GM19025 (cell line): ENCODE results near the gene ADAMTS8.

Experiments used
- ATAC-seq: cut with Tn5 transposase; IDR thresholded peaks from one replicate; pipeline ENCODE4 v1.9.1; 2021; ENCODE audit warnings: mild to moderate bottlenecking, low read depth, moderate library complexity; ENCODE audit not compliant: unreplicated experiment

Gene ADAMTS8, protein sequence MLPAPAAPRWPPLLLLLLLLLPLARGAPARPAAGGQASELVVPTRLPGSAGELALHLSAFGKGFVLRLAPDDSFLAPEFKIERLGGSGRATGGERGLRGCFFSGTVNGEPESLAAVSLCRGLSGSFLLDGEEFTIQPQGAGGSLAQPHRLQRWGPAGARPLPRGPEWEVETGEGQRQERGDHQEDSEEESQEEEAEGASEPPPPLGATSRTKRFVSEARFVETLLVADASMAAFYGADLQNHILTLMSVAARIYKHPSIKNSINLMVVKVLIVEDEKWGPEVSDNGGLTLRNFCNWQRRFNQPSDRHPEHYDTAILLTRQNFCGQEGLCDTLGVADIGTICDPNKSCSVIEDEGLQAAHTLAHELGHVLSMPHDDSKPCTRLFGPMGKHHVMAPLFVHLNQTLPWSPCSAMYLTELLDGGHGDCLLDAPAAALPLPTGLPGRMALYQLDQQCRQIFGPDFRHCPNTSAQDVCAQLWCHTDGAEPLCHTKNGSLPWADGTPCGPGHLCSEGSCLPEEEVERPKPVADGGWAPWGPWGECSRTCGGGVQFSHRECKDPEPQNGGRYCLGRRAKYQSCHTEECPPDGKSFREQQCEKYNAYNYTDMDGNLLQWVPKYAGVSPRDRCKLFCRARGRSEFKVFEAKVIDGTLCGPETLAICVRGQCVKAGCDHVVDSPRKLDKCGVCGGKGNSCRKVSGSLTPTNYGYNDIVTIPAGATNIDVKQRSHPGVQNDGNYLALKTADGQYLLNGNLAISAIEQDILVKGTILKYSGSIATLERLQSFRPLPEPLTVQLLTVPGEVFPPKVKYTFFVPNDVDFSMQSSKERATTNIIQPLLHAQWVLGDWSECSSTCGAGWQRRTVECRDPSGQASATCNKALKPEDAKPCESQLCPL

DNA sequence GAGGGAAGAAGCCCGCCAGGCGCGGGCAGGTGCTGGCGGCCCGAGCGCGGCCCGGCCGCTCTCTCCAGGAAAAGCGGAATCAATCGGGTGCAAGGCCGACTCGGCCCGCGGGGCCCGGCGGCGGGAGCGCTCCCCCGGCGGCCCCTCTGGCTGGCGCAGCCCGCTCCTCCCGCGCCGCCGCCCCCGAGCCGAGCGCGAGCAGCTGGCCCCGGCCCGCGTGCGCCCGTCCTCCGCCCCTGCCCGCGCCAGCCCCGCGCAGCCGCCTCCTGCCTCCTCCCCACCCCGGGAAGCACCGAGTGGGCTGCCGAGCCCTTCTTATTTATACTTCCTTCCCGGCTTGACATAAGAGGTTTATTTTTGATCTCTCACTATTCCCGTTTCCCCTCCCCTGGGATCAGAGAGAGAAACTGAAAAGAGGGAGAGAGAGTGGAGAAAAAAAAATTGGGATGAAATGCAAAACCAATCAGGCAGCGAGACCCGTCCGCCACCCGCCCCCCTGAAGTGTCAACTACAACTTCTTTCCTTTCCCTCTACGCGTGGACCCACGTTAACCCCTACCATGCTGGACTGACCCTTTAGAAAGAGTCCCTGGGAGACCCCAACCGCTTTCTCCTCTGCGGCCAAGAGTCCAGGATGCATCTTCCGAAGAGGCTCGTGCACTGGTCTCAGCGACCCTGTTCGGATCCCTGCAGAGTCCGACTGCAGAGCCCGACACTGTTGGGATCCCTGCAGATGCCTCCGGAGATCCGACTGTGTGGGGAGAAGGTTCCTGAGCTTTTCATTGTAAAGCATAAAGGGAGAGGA, at the start of gene ADAMTS8:
Gene ADAMTS8 (minus strand): TSS at position 294 of the 804 bp plus-strand sequence. CDS start 323 bp downstream, outside the sequence.
- ATAC-seq = no peak

DNA sequence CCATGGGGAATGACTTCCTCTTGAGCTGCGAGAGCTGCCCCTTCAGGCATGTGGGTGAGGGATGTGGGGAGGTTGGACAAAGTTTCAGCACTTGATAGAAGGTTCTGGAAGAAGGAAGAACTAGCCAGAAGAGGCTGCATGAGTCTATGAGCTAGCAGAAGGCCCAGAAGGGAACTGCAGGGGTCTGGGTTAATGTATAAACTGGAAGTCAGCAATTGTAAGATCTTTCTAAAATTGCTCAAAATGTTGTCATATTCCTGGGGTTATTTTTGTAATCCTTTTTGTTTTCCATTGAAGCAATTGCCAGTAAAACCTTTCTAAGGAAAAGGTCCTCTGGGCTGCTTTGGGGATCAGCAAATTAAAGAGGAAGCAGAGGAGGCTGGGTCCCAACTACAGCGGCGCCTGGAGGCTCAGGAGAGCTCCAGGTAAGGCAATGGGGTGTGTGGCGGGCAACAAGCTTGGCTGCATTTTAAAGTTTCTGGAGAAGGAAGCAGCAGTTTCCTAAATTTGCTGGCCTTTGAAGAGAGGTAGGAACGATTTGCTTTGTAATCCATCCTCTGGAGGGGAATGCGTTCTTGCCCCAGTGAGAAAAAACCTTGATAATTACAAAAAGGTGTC, 49.3 kb upstream of the ADAMTS8 start:
- no peak for ATAC-seq

DNA sequence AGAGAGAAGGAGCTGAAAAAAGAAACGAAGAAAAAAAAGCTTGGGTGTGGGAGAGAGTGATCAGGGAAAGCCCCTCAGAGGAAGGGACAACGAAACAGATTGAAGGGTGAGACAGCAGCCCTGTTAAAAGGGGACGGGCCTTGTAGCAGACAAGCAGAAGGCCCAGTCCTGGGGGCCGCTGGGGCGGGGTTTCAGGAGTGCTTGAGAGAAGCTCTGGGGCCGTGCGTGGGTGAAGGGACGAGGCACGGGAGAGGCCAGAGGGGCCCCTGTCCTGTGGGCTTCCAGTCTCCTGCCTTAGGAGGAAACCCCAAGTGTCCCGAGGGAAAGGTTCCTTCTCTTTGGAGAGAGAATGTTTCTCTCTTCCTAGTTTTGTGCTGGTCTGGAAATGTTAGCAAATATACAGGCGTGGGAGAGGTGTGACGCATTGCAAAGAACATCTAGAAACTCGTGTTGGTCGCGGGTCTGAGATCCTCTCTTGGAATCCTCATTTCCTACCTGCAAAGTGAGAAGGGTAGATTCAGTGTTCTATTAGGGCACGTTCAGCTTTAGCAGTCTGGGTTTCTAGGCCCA, 48.6 kb upstream of the ADAMTS8 start:
- ATAC-seq = no peak

DNA sequence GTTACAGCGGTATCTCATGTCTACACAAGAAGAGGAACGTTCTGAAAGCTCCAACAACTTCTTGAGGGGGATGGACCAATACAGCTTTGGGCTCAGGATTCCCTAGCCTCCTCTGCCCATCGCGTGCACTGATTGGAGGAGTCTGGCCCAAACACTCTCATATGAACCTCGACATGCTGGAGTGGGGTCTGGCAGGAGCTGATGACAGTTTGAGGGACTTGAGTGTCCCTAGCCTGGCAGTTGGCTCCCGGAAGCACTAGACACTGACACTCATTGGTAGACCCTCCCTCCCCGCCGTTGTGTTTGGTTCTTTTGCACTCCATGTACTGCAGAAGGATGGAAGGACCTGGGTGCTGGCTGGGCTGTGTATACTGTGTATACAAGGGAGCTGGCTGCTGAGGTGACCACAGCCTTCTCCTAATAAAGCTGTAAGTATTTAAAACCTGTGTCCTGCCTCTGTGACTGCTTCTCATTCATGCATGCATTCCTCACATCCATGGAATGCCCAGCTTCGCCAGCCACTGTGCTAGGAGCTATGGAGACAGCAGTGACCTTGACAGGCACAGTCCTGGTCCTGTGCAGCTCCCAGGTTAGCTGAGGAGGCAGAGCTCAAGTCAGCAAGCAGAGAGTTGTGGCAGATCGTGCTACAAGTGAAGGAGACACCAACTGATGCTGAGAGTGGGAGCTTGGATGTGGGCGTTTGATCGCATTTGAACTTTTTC, 48.0 kb upstream of the ADAMTS8 start:
- no peak for ATAC-seq

DNA sequence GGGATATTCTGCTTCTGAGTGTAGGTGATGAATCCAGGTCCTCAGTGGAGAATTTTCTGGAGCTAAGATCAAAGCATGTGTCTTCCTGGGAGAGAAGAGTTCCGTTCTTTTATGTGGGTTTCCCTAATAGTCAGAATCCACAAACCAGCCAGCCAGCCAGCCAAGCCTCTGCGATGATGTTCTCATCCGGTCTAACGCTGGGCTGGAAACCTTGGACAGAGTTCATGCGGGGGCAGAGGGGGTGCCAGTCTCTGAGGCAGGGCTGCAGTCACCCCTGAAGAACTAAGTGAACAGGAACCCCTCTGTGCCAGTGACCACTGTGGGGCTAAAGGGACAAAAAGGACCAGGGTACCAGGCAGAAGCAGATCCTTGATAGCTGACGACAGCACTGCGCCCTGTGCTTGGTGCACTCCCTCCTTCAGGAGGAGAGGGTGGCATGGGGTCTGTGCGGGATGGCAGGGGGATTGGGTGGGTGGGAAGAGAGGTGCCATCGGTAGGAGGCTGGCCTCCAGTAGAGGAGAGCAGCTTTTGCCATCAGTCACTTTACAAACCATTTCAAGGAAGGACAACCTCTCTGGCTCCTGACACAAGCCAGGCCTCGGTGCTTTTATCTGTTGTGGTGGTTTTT, 47.1 kb upstream of the ADAMTS8 start:
- ATAC-seq = no peak

DNA sequence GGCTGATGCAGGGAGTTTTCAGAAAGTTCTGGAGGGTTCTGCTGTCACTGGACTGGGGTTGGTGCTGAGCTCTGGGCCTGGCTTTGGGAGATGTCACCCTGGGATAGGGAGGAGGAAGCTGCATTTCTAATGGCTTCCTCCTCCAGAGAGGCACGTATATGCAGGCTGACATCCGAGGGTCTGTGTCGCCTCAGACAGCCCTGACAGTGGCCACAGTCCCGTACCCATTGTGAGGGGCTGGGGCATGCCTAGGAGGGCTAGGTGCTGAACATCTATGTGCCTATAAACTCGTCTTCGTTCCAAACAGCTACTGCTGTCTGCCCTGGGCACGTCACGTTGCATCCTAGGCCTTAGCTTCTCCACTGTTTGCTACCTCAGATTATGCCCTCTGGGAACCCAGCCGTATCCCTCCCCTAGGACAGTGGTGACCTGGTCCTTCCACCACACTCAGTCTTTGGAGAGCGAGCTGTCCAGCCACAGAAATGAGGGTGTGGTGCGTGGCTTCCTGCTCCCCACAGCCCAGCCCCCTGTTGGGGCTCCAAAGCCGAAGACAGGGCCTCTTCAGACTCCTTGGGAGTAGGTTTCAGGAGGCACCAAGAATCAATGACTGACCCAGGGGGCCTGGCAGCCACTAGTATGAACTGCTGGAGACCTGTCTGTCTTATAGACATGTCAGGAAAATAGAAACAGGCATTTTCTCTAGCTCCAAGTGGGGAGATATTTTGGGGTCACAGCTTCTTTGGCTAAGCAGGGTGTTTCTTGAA, 46.4 kb upstream of the ADAMTS8 start:
- ATAC-seq = no peak

DNA sequence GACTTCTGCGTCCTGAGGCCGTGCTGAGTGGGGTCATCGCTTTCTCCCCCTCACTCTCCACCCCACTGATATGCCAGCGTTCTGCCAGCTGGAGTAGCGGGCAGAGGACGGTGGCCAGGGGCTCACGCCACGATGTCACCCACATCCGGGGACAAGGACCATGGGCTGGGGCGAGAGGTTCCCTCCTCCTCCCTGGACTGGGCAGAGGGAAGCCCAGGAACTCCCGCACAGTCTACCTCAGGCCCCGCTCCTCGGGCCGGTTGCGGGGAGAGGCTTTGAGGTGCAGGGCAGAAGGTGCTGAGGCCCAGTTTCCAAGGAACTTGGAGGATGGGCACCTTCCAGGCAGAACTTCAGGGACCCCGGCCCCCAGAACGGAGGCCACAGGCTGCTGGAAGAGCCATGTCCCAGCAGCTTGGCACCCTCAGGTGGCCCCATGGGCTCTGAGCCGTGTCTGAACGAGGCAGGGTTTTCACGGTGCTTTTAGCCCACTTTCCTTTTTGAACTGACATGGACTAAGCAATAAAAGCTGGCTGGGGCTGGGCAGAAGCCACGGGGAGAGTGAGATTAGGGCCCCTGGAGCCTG, 45.5 kb upstream of the ADAMTS8 start:
- no peak for ATAC-seq

DNA sequence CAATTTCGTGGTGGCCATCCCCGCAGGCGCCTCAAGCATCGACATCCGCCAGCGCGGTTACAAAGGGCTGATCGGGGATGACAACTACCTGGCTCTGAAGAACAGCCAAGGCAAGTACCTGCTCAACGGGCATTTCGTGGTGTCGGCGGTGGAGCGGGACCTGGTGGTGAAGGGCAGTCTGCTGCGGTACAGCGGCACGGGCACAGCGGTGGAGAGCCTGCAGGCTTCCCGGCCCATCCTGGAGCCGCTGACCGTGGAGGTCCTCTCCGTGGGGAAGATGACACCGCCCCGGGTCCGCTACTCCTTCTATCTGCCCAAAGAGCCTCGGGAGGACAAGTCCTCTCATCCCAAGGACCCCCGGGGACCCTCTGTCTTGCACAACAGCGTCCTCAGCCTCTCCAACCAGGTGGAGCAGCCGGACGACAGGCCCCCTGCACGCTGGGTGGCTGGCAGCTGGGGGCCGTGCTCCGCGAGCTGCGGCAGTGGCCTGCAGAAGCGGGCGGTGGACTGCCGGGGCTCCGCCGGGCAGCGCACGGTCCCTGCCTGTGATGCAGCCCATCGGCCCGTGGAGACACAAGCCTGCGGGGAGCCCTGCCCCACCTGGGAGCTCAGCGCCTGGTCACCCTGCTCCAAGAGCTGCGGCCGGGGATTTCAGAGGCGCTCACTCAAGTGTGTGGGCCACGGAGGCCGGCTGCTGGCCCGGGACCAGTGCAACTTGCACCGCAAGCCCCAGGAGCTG, 44.8 kb upstream of the ADAMTS8 start:
- ATAC-seq = no peak

DNA sequence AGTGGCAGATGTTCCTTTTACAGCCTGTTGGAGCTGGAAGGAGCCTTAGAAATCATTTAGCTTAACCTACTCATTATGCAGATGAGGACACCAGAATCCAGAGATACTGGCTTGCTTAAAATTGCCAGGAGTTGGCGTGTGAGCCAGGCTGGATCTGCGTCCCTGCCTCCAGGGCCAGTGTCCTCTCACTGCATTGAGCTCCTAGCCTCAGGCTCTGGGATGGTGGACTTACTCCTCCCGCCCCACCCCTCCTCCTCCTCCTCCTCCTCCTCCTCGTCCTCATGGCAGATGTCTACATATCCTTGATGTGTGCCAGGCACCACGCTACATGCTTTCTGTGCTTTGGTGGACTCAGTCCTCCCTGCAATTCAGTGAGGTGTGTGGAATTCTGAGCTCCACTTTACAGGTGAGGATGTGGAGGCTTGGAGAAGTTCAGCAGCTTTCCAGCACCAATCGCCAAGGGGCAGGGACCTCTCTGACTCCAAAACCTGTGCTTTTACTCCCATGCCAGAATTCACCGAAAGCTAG, 44.1 kb upstream of the ADAMTS8 start:
- ATAC-seq = no peak

DNA sequence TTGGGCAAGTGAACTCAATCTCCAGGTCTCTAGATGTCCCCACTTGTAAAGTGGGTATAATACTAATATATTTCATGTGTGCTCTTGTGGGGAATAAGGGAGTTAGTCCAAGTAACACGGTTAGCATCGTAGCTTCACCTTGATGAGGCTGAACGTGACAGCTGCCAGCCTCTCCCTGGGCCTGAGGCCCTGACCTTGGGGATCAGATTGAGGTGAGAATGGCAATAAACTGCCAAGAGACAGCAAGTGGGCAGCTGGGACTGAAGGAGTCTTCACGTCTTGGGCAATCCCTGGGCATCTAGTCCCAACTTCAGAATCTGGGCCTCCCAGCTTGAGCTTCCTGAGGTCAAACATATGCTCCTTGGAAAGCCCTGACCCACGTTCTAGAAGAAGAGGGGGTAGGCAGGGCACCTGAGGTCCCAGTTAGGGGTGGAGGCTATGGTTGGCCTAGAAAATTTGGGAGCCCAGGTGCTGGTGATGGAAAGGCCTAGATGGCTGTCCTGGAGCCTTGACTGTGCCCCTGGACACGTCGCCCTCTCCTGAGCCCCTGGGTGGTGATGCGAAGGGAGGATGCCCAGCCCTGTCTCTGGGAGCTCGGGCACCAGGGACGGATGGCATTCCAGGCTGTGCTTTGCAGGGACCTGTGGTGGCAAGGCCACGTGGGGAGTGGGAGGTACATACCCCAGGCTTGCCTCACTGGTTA, 43.5 kb upstream of the ADAMTS8 start:
- no peak for ATAC-seq

DNA sequence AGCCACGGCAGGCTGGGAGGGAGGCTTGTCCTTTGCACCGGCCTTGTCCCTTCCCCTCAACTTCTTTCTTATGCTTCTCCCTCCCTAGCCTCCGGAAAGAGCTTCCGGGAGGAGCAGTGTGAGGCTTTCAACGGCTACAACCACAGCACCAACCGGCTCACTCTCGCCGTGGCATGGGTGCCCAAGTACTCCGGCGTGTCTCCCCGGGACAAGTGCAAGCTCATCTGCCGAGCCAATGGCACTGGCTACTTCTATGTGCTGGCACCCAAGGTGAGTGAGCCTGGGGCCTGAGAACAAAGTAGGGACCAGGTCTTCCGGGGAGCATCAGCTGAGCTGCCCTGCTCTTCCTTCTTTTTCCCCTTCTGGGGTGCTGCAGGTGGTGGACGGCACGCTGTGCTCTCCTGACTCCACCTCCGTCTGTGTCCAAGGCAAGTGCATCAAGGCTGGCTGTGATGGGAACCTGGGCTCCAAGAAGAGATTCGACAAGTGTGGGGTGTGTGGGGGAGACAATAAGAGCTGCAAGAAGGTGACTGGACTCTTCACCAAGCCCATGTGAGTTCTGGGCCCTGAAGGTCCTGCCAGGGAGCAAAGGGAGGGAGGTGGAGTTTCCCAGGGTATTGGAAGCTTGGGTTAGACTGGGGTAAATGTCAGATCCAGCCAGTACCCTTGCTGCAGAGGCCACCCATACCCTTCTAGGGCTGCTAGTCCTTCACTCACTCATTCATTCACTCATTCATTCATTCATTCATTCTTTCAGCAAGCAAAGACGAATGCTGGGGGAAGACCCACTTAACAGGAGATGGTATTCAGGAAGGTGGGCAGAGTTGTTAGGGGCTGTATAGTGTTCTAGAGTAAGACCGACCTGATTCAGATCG, 42.7 kb upstream of the ADAMTS8 start:
- no peak for ATAC-seq

DNA sequence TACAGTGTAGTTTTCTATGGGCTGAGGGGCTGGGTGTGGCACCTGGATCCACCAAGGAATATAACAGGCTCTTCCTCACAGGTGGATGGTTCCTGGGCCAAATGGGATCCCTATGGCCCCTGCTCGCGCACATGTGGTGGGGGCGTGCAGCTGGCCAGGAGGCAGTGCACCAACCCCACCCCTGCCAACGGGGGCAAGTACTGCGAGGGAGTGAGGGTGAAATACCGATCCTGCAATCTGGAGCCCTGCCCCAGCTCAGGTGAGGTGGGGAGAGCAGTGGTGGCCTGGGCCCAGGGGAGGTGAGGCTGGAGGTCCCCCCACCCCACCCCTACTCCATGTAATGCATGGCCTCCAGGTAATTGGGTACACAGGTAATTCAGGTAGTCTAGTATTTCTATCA, 40.8 kb upstream of the ADAMTS8 start:
- no peak for ATAC-seq

DNA sequence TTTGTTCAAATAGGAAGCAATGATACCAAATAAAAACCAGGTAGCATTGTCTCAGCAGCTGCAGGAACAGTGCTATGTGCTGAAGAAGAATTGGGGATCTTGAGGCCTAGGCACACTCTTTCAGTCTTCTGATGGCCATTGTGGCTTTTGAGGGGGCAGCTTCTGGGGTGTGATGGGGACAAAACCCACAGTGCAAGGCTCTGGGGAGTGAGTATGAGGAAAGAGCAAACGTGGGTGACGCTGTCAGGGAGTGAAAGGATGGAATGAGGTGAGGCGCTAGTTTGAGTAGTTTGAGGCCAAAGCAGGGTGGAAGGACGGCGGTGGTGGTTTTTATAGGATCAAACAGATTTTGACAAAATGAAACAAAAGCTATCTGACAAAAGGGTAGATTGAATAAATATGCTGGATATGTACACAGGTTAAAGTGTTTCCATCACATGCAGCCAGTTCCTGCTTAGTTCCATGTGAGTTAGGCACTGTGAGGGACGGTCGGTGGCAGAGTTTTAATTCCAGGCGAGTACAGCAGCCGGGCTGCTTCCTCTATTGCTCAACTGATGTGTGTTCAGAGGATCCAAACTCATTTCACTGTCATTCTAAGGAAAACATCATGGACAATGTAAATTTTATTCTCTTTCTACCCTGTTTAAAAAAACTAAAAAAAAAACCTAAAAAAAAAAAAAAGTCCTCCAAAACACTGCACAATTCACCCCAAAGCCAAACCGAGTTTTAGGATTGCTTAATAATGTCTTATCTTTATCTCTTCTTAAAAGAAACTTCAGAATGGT, 38.9 kb upstream of the ADAMTS8 start:
- ATAC-seq = no peak

DNA sequence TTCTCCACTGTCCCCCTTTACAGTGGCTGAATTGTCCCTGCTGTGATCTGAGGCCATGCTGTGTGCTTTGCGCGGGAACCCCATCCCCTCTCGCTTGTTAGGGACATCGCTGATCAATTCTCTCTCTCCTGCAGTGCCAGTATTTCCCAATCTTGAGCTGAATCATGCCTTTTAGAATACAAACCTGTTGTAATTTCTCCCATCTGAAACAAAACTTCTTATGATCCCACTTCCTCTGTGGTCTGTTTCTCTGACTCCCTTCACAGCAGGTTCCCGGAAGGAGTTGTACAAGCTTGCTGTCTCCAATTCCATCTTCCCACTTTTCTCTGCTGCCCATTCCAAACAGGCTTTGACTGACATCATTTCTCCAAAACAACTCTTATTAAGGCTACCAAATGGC, 36.9 kb upstream of the ADAMTS8 start:
- ATAC-seq = no peak
